Astrocyte (in vitro differentiated cells and primary cell): ENCODE measurements around the gene EPB41.

ENCODE experiments used
- EZH2 ChIP-seq: IDR thresholded peaks from 2 replicates; pipeline ENCODE4 v1.6.1; 2012; ENCODE audit warnings: mild to moderate bottlenecking, low read length, inconsistent platforms; ENCODE audit not compliant: insufficient read depth
- TF ChIP-seq, protein P1 (sequence below): IDR thresholded peaks from 2 replicates; pipeline ENCODE4 v1.5.1; 2011; ENCODE audit warnings: low read depth, mild to moderate bottlenecking, inconsistent platforms, low read length, moderate library complexity; ENCODE audit not compliant: insufficient read depth

DNA sequence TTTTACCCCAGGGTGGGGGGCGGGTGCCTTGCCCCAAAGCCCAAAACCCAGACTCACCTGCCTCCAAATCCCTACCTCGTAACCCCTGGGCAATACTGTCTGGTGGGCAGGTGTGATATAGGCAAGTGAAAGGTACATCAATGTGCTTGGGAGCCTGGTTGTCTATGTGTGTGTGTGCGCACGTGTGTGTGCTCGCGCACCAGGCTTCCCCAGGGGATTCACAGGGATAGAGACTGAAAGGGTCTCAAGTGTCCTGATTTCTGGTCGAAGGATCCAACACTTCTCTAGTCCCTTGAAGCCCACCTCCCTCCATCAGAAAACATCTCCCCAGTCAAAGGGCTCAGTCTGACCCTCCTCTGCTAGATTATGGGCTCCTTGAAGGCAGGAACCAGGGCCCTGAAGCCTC lies 28.9 kb upstream of the EPB41 start:
- TF ChIP-seq, protein P1, sequence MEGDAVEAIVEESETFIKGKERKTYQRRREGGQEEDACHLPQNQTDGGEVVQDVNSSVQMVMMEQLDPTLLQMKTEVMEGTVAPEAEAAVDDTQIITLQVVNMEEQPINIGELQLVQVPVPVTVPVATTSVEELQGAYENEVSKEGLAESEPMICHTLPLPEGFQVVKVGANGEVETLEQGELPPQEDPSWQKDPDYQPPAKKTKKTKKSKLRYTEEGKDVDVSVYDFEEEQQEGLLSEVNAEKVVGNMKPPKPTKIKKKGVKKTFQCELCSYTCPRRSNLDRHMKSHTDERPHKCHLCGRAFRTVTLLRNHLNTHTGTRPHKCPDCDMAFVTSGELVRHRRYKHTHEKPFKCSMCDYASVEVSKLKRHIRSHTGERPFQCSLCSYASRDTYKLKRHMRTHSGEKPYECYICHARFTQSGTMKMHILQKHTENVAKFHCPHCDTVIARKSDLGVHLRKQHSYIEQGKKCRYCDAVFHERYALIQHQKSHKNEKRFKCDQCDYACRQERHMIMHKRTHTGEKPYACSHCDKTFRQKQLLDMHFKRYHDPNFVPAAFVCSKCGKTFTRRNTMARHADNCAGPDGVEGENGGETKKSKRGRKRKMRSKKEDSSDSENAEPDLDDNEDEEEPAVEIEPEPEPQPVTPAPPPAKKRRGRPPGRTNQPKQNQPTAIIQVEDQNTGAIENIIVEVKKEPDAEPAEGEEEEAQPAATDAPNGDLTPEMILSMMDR, result no peak
- no peak for TF ChIP-seq EZH2
